Activated B cell treated with CpG ODN at 0.5 μM for 24 hours (primary cell): ENCODE measurements around the gene PDE9A. TPM values are rescaled to one million over a fixed set of nuclear protein-coding genes. Genes with fewer than 3 reads are reported as not detected.

Experiments used
- ATAC-seq: fragments of 200-7000 bp; cut with Tn5 transposase; one replicate; pipeline ENCODE4 v1.10.0; 2021; ENCODE audit warnings: low read depth, mild to moderate bottlenecking, moderate library complexity
- CTCF ChIA-PET: fragments of 350-600 bp; sonication (Branson Sonifier 250); formaldehyde crosslinking; loops from one replicate; lab custom pipeline; 2021; ENCODE audit warnings: antibody characterized with exemption; lab: Charles Lee
- POLR2A ChIA-PET: fragments of 350-600 bp; sonication (Branson Sonifier 250); formaldehyde crosslinking; loops from one replicate; lab custom pipeline; 2021; ENCODE audit warnings: antibody characterized with exemption; lab: Charles Lee
- DNase-seq: peaks from one replicate; pipeline ENCODE4 v3.0.0; 2022
- H3K27ac Mint-ChIP-seq: one replicate; pipeline ENCODE4 v1.8.0; 2020; ENCODE audit warnings: mixed read lengths
- H3K27me3 Mint-ChIP-seq: one replicate; pipeline ENCODE4 v1.8.0; 2021; ENCODE audit warnings: mixed read lengths
- H3K36me3 Mint-ChIP-seq: one replicate; pipeline ENCODE4 v1.8.0; 2021; ENCODE audit warnings: low read depth, mixed read lengths
- H3K4me1 Mint-ChIP-seq: one replicate; pipeline ENCODE4 v1.8.0; 2021; ENCODE audit warnings: mixed read lengths
- H3K4me3 Mint-ChIP-seq: one replicate; pipeline ENCODE4 v1.8.0; 2020; ENCODE audit warnings: mild to moderate bottlenecking, mixed read lengths
- H3K9me3 Mint-ChIP-seq: one replicate; pipeline ENCODE4 v1.8.0; 2020; ENCODE audit warnings: mixed read lengths
- intact Hi-C: fragments of 100-400 bp; cut with micrococcal nuclease; formaldehyde crosslinking; loops from one replicate; pipeline ENCODE4 v1.15.1; 2024
- total RNA-seq: library from RNA; stranded (reverse); gene quantifications from 2 replicates; pipeline ENCODE4 v1.2.3, GENCODE V29; 2022
- TF ChIP-seq, protein P1 (sequence below): fragments of 200-600 bp; IDR thresholded peaks from one replicate; pipeline ENCODE4 v1.8.0; 2022; ENCODE audit warnings: antibody characterized with exemption, mild to moderate bottlenecking

The PDE9A gene
- total RNA-seq, 1 donor from 2014 or later: 0.58 TPM

DNA sequence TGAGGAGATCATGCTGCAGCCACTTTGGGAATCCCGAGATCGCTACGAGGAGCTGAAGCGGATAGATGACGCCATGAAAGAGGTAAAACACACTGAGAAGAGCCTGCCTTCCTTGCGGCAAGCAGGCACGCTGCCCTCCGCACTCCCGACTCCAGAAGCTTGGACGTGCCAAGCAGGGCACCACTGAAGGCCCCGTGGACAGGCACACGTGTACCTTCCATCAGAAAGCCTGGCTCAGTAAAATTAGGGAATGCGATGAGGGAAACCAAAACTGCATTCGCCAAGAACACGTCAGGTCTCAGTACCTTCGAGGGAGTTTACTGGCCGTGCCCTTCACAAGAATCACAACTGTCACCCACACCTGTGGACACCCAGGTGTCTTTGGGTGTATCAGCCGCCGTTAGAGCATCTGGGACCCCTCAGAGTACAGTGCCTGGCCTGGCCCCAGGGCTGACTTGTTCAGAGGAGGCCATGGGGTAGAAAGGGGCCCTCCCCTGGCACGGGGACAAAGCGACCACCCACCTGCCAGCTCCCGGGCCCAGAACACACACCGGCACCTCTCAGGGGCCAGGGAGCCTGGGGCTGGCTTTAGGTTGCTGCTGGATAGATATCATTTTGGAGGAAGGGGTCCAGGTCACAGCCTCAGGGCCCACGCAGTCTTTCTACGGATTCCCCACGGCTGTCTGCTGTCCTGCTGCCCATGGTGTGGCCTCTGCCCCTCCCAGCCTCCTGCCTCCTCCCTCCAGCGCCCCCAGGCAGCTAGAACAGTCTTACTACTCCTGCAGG, 117.5 kb downstream of the PDE9A start:
- Mint-ChIP-seq H3K4me3 (no peak overlapping the region), H3K9me3 (no peaks in the 10 kb centered on the region), H3K36me3 (no peaks in the 10 kb centered on the region), H3K27me3 (peaks cover 4% of the 10 kb centered on the region), H3K4me1 (no peaks in the 10 kb centered on the region), H3K27ac (no peak overlapping the region)
- intact Hi-C loops: no loop called here
- no peak for ATAC-seq
- TF ChIP-seq, protein P1, sequence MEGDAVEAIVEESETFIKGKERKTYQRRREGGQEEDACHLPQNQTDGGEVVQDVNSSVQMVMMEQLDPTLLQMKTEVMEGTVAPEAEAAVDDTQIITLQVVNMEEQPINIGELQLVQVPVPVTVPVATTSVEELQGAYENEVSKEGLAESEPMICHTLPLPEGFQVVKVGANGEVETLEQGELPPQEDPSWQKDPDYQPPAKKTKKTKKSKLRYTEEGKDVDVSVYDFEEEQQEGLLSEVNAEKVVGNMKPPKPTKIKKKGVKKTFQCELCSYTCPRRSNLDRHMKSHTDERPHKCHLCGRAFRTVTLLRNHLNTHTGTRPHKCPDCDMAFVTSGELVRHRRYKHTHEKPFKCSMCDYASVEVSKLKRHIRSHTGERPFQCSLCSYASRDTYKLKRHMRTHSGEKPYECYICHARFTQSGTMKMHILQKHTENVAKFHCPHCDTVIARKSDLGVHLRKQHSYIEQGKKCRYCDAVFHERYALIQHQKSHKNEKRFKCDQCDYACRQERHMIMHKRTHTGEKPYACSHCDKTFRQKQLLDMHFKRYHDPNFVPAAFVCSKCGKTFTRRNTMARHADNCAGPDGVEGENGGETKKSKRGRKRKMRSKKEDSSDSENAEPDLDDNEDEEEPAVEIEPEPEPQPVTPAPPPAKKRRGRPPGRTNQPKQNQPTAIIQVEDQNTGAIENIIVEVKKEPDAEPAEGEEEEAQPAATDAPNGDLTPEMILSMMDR: no peak
- DNase-seq: no peak
- CTCF ChIA-PET: no interaction called here
- POLR2A ChIA-PET: no interaction called here

DNA sequence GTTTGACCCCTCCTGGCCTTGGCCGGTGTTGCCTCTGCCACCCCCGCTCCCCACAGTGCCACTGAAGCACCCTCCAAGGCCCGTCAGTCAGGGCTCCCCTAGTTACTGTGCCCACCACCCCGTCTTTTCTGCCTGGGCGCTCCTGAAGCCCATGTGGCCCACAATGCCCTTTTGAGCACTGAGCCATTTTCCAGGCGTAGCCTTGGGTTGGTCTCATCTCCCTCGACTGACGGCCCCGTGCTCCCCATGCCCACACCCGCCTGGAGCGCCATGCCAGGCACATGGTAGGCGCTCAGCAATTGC, 118.0 kb downstream of the PDE9A start:
- TF ChIP-seq, protein P1: no peak
- peaks cover 5% of the 10 kb centered on the region for H3K27me3 Mint-ChIP-seq
- ATAC-seq (no peak), DNase-seq (no peak)
- intact Hi-C loops: no loop called here
- POLR2A ChIA-PET: no interaction called here
- no peaks in the 10 kb centered on the region for H3K9me3 Mint-ChIP-seq
- no peak overlapping the region for H3K27ac Mint-ChIP-seq
- H3K4me1 Mint-ChIP-seq: peaks cover 1% of the 10 kb centered on the region
- no peaks in the 10 kb centered on the region for H3K36me3 Mint-ChIP-seq
- H3K4me3 Mint-ChIP-seq: no peak overlapping the region
- CTCF ChIA-PET: no interaction called here

DNA sequence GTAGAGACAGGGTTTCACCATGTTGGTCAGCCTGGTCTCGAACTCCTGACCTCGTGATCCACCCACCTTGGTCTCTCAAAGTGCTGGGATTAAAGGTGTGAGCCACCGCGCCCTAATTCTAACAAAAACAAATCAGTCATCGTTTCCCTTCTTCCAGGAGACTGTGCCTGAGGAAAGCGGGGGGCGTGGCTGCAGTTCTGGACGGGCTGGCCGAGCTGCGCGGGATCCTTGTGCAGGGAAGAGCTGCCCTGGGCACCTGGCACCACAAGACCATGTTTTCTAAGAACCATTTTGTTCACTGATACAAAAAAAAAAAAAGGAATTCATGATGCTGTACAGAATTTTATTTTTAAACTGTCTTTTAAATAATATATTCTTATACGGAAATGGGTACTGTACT, 121.7 kb downstream of the PDE9A start:
- H3K9me3 Mint-ChIP-seq: no peaks in the 10 kb centered on the region
- ATAC-seq (no peak), DNase-seq (no peak)
- H3K27me3 Mint-ChIP-seq: peaks cover 7% of the 10 kb centered on the region
- ChIA-PET POLR2A (no interaction called here), CTCF (no interaction called here)
- no peak overlapping the region for H3K4me3 Mint-ChIP-seq
- no peak overlapping the region for H3K27ac Mint-ChIP-seq
- intact Hi-C loops: no loop called here
- TF ChIP-seq, protein P1: no peak
- H3K4me1 Mint-ChIP-seq: peaks cover 17% of the 10 kb centered on the region
- H3K36me3 Mint-ChIP-seq: no peaks in the 10 kb centered on the region

DNA sequence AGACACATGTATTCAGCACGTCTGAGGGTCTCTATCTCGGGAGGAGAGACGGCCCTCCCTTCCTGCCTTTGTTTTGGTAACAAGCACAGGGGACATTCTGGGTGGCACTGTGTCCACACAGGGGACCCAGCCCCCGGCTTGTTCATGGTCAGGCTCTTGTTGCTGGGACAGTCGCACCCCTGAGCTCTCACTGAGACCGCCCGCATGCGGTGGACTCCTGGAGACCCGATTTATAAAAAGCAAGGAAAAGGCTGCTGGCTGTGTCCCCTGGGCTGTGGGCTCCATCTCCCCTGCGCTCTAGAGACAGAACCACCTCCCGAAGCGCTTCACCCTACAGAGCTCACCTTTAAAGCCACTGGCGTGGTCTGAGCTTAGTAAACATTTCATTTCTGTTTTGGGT, 122.5 kb downstream of the PDE9A start:
- no peak overlapping the region for H3K27ac Mint-ChIP-seq
- ChIA-PET CTCF (no interaction called here), POLR2A (no interaction called here)

DNA sequence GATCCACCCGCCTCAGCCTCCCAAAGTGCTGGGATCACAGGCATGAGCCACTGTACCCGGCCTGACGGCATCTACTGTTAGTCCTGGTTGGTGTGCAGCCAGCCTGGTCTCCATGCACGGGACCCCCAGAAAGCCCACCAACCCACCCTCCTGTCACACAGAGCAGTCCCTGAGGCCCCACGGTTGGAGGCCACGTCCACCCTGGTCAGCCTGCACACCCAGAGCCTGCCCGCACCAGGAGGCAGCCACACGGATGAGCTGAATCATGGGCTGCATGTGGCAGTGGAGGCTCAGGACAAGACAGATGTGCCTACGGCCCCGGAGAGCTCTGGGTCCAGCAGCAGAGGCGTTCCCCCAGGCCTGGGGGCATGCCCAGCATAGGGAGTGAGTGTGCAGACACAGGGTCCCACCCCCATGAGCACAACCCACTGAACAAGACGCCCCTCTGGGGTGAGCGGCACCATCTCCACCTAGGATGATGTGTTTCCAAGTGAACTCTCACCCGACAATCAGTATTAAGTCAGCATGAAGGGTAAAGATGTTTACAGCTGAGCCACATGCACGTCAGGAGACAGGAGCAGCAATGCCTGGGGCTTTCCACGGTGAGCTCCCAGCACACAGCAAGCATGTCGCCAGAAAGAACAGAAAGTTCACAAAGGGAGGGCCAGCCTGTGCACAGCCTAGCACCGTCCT, 123.8 kb downstream of the PDE9A start:
- intact Hi-C loops: no loop called here
- TF ChIP-seq, protein P1: no peak
- Mint-ChIP-seq H3K4me1 (peaks cover 29% of the 10 kb centered on the region), H3K36me3 (no peaks in the 10 kb centered on the region), H3K27ac (no peak overlapping the region), H3K9me3 (no peaks in the 10 kb centered on the region), H3K4me3 (peak overlapping the region; percentile 11), H3K27me3 (peaks cover 22% of the 10 kb centered on the region)
- DNase-seq (no peak), ATAC-seq (peak; percentile 53)
- ChIA-PET CTCF (no interaction called here), POLR2A (no interaction called here)

More for the DNA sequence above, 122.5 kb downstream of the PDE9A start:
- Mint-ChIP-seq H3K4me3 (no peak overlapping the region), H3K27me3 (peaks cover 14% of the 10 kb centered on the region), H3K36me3 (no peaks in the 10 kb centered on the region), H3K4me1 (peaks cover 23% of the 10 kb centered on the region), H3K9me3 (no peaks in the 10 kb centered on the region)
- TF ChIP-seq, protein P1: no peak
- intact Hi-C loops: no loop called here
- DNase-seq (no peak), ATAC-seq (no peak)
